ENCODE data around the gene MED27.

DNA sequence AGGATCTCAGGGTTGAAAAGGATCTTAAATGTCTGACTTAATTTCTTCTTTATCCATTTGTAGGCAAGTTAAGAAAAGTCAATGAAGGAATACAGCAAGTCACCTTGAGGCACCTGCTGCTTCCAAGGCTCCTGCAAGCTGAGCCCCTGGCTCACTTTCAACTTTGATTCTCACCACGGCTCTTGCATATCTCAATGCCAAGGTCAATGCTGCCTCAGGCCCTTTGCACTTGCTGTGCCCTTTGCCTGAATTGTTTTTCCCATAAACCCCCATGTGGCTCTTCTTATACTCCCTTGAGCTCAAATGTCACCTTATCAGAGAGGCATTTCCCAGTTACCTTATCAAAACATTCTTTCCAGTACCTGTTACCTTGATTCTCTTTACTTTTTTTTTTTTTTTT is 195.4 kb downstream of the MED27 start:
- TF ChIP-seq, protein P1, sequence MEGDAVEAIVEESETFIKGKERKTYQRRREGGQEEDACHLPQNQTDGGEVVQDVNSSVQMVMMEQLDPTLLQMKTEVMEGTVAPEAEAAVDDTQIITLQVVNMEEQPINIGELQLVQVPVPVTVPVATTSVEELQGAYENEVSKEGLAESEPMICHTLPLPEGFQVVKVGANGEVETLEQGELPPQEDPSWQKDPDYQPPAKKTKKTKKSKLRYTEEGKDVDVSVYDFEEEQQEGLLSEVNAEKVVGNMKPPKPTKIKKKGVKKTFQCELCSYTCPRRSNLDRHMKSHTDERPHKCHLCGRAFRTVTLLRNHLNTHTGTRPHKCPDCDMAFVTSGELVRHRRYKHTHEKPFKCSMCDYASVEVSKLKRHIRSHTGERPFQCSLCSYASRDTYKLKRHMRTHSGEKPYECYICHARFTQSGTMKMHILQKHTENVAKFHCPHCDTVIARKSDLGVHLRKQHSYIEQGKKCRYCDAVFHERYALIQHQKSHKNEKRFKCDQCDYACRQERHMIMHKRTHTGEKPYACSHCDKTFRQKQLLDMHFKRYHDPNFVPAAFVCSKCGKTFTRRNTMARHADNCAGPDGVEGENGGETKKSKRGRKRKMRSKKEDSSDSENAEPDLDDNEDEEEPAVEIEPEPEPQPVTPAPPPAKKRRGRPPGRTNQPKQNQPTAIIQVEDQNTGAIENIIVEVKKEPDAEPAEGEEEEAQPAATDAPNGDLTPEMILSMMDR (IDR thresholded peaks at IDR 0.05; ENCODE audit: poor library complexity) = no peak
- no peak for TF ChIP-seq EZH2 (IDR thresholded peaks at IDR 0.05; ENCODE audit: borderline replicate concordance)

All from hepatocyte (in vitro differentiated cells).